GM20431 (cell line): ENCODE results near the gene OR4E2.
"Not testable (repeated sequence)": the region's sequence is repeated elsewhere in the genome, so short reads cannot be mapped to it uniquely, and the experiment has no call there.

Source experiments
- in situ Hi-C: fragments of 300-500 bp; cut with MseI, MboI; formaldehyde crosslinking; loops from one replicate; pipeline ENCODE4 v1.15.0; 2020; ENCODE audit warnings: low sequenced_read_pairs; ENCODE audit not compliant: unreplicated experiment

OR4E2 gene

DNA sequence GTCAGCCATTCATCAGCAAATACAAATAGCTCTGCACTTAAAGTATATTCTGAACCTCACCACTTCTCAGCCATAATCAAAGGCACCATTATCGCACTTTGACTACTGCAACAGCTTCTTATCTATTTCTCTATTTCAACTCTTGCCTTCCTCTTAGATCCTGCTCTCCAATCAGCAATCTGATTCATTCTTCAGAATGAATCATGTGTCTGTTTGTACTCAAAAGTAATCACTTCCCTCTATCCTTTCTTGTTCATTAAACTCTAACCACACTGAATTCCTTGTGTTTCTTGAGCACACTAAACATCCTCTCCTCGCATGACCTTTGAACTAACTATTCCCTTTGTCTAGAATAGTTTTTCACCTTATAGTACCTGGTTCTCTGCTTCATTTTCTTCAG lies 32.8 kb downstream of the OR4E2 start:
- in situ Hi-C loops = no loop called here

DNA sequence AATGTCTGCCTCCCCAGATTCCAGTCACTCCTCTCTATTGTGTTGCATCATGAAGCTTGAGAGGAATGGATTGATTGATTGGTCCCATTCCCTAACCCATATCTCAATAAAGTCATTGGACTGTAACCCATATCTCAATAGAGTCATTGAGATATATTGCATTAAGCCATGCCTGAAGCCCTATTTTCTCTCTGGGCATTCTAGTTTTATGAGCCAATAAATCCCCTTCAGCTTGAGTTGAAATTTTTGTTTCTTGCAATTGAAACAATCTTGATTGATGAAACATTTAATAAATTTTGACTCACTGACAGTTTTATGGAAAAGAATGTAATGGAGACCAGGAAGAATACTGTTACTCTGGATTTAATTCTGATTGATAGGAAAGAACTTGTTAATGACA lies 40.8 kb downstream of the OR4E2 start:
- in situ Hi-C loops = no loop called here

DNA sequence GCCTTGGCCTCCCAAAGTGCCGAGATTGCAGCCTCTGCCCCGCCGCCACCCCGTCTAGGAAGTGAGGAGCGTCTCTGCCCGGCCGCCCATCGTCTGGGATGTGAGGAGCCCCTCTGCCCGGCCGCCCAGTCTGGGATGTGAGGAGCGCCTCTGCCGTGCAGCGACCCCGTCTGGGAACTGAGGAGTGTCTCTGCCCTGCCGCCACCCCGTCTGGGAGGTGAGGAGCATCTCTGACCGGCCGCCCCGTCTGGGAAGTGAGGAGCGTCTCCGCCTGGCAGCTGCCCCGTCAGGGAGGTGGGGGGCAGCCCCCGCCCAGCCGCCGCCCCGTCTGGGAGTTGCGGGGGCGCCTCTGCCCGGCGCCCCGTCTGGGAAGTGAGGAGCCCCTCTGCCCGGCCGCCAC lies 44.0 kb downstream of the OR4E2 start:
- in situ Hi-C loops = not testable (repeated sequence)

DNA sequence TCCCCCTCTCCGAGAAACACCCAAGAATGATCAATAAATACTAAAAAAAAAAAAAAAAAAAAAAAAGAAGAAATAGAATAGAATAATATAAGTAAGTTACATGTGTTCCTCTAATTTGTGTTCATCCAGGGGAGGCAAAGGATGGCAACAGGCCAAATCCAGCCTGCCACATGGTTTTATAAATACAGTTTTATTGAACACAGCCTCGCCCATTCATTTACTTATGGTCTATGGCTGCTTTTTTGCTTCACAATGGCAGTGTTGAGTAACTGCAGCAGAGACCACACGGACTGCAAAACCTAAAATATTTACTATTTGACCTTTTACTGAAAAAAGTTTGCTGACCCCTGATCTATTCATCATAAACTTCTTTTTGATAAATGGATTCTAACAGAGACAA lies 44.9 kb downstream of the OR4E2 start:
- in situ Hi-C loops = not testable (repeated sequence)

DNA sequence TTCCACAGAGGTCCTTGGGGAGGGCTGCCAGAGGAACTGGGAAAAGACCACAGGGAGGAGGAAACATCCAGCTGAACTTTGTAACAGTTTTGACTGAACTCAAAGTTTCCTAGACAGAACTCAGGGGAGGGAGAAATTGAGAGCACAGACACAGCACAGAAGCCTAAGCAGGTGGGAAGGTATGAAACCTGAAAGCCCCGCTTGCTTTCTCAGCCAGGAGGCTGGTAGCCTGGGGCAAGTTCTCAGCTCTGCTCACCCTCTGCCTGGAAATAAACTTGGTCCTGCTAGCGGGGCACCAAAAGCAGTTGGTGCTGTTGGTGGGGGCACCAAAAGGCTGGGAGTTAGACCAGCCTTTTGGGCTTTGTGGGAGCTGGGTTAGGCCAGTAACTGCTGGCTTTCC lies 45.9 kb downstream of the OR4E2 start:
- in situ Hi-C loops = no loop called here

DNA sequence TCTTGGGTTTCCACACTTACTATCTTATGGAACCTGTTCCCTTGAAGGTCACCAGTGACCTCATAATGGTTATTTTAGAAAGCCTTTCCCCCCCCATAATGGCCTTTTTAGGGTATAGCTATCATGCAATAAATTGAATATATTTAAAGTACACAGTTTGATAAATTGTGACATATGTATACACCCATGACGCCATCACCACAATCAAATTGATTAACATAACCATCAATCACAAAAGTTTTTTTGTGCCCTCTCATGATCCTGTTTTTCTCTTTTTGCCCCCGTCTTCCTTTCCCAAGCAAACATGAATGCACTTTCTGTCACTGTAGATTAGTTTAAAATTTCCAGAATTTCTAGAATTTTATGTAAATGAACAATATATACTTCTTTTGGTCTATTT lies 48.7 kb downstream of the OR4E2 start:
- in situ Hi-C loops = no loop called here

DNA sequence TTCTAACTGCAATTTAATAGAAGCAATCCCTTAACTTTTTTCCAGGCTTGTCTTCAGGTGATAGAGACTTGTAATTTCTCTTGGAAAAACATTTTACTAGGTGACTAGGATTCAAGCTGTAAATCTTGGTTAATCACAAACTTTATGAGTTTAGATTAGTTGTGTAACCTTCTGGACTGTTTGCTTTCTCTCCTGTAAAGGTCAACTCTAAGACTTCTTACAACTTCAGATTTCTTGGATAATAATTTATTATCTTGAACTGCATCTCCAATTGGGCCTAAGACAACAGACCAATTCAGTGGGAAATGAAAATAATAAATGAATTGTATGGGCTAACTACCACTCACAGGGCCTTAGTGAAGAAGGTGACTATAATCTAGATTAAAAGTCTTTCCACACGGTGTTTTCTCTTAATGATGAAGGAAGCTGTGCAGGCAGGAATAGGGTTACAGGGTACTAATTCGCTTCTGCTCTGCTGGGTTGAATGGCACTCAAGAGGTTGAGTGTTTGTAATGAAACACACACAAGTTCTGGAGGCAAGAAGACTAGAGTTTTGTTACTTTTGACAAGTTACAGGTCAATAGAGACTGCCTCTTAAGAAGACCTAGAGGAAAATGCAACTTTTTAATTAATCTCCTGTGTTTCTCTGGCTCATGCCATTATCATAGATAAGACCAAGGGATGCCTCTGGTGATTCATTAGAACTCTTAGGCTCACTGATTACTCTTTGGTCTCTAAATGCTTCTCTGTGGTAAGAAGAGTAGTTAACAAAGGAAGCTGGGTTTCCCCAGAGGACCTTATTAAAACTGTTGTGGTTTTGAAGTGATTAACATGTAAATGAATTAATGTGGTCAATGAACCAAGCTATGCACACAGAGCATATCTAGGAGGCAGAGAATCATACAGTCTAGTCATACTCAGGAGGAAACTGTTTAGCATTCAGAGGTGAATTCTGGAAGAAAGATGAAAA lies 50.0 kb downstream of the OR4E2 start:
- in situ Hi-C loops = no loop called here

DNA sequence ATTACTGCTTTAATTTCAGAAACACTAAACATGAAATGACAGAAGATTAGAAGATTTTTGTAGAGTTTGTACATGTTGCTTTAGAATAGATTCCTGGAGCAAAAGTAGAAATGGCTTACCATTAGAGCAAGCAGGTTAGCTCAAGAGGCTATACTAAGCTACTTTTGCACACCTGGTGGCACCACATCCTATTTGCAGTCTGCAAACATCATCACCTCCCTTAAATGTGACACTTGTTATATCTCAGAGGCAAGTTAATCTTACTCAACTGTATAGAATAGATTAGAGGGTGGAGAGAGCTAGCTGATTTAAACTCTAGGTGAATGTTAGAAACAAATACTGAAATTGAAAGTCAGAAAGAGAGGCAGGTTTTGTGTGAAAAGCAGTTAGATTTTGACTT lies 50.7 kb downstream of the OR4E2 start:
- in situ Hi-C loops = no loop called here

DNA sequence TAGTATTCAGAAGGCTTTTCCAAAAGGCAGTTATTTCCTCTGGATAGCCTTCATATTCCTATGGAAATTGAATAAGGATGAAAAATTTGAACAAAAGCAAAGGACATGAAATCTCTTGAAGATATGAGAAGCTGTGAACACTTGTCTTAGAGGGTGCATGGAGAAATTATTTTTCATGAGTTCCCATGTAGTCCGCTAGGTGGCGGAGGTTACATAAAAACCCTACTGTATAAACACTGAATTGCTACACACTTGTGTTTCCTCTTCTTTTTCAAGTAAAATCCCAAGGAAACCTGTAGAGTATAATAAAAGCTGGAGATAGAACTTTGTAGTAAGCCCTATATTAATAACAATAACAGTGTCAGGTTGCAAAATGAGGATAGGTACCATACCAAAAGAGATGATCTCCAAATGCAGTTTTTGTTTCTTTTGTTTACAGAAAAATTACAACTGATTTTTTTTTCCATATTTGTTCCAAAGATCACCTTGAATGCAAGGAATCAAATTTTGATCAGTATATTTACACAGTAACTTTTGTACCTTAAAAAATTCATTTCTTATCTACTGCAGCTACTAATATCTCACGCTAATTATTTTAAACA lies 57.8 kb downstream of the OR4E2 start:
- in situ Hi-C loops = no loop called here

DNA sequence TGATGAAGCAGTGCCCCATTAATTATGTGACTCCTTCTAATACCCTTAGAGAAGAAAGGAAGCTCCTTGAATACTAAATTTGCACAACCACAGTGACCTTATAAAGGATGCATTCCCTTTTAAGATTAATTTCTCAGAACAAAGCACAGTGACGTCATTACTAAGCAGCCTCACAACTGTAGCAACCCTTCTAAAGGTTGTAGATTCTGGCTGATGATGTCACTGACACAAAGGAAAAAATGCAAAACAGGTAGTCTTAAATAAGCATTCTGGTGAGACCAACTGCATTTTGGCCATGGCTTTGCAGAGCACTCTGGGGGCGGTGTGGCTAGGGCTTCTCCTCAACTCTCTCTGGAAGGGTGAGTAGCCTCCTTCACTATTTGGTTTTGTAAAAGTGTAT lies 58.4 kb downstream of the OR4E2 start:
- in situ Hi-C loops = no loop called here

DNA sequence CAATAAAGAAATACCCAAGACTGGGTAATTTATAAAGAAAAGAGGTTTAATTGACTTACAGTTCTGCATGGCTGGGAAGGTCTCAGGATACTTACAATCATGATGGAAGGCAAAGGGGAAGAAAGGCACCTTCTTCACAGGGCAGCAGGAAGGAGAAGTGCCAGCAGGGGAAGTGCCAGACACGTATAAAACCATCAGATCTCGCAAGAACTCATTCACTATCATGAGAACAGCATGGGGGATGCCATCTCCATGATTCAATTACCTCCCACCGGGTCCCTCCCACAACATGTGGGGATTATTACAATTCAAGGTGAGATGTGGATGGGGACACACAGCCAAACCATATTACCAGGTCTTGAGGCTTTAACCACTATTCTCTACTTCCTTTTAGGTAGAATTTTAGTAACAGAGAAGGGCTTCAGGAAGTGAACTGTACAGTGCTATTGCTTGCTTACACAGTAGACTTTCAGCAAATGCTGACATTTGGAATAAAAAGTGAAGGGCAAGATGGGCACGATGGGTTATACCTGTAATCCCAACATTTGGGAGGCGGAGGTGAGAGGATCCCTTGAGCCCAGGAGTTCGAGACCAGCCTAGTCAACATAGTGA lies 60.8 kb downstream of the OR4E2 start:
- in situ Hi-C loops = no loop called here
